HG02973 (cell line): ENCODE results near the gene PPIB.

Source experiments
- ATAC-seq: cut with Tn5 transposase; IDR thresholded peaks from one replicate; pipeline ENCODE4 v1.9.1; 2021; ENCODE audit warnings: moderate library complexity; ENCODE audit not compliant: unreplicated experiment

The PPIB gene

DNA sequence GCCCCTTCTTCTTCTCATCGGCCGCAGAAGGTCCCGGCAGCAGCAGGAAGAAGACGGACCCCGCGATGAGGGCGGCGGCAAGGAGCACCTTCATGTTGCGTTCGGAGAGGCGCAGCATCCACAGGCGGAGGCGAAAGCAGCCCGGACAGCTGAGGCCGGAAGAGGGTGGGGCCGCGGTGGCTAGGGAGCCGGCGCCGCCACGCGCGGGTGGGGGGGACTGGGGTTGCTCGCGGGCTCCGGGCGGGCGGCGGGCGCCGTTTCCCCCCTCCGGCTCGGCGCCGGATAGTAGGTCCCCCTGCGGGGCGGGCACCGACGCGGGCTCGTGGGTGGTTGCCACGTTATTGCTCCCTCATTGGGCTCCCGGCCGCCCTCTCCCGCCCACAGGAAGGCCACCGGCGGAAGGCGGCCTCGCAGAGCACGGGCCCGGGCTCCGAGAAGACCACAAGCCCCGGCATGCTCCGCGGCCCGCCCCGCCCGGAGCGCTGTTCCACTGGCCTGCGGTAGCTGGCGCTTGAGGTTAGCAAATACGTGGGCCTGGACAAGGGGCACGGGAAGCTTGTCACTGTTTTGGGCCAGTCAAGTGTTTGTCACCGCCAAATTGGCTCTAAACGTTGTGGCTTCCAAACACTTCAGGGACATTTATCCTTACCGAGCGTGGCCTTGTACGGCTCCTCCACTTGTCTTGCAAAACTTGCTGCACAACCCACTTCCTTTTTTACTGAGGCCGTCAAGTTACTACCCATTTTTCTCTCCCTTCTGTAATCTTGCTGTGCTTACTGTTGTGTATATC, at the start of gene PPIB:
Gene PPIB (minus strand): TSS at position 154 of the 790 bp plus-strand sequence. CDS start 36 bp downstream, at position 118.
- ATAC-seq: peak; percentile 89

DNA sequence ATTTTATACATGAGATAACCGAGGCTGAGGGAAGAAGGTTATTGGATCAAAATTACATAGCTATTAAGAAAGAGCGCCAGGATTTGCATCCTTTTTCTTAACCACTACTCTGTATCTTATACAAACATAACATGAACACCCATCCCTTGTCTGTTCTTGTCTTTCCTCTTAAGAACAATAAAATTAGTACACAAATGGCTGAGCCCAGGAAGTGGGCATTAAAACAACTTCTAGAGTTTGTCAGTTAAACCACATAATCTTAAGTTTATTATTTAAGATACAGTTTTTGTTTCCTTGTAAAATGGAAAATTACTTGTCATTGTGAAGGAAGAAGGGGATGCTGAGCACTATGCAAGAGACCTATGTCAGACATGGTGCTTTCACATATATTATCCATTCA, 48.9 kb upstream of the PPIB start:
- no peak for ATAC-seq

DNA sequence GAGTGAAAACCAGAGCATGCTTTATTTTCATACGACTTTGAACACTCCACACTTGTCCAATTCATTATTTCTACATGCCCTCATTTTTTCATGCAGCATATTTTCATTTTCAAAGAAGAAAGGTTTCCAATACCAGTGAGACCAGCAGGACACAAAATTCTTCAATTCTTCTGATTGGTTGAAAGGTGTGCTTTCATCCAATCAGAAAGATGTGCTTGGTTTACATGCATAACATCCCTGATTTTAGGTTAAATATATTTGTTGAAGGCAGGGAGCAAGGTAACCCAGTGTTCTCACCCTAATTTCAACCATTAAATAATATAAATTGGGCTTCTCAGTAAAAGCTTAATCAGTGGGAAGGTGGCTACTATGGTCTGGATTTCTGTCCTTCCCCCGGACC, 47.5 kb upstream of the PPIB start:
- no peak for ATAC-seq

DNA sequence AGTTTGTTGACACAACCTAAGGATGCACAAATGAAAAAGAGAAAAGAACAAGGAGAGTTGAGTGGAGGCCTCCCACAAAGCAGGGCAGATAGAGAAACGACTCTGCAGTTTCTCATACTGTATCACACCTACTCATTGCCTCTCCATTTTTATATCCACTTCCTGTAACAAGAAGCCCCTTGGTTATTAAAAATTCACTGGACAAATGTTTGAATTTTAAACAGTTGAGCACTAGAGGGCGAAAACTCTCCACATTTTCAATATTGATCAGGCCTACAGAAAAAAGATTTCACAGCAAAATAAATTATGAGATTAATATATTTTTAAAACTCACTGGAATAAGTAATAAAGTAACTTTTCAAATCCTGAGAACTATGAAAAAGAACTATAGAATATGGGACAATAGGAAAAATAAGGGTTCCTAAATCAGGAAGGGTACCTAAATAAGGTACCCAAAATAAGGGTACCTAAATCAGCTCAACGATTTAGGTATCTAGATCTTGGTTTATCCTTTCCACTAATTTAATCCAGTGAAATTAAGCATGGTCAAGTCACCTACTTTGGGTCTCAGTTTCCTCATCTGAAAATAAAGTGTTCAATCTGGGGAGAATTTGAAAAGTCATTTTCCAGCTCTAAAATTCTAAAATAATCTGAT, 47.0 kb upstream of the PPIB start:
- ATAC-seq: no peak

DNA sequence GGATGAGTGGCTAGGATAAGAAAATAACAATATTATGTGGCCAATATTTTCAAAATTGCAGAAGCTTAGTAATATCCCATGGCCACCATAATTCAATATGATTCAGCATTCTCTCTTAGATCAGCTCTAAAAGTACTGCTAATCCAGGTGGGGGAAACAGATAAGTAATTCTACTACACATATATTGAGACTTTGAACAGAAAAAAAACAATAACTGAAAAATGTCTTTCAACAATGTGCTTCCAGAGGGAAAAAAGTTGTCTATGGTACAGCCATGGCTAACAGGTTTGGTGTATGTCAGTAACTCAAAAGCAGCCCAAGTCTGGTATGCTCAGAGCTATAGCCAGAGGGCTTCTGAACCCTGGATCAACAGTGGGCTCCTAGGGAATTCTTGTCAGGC, 42.4 kb upstream of the PPIB start:
- no peak for ATAC-seq

DNA sequence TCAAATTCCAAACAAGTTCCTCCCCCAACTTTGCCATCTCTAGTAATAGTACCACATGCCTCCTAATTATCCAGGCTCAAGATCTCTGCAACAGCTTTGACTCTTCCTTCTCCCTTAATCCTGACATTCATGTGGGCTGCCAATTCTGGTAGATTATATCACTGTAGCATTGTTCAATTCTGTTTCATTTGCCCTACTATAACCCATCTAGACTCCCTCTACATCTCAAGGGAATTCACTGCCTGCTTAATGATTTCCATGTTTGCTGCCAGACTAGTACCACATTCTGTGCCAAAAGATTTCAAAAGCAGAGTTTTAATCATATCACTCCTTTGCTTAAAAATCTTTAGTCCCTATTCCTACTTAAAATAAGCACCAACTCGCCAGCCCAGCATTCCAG, 34.6 kb upstream of the PPIB start:
- ATAC-seq: no peak

DNA sequence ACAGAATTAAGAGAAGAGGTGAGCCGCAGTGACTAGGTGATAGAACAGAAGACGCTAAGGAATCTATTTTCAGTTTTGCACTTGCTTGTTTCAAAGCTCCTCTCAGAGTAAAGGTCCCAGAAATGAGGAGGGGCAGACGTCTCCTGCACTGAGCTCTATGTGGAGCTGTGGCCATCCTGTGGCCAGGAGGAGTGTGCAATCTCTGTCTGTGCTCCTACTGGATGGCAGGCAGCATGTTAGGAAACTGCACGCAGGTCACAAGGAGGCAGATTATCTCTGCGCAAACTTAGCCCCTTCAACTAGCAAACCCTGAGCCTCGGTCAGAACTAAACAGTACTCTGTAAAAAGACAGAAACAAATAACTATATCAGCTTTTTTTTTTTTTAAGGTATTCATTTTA, 31.1 kb upstream of the PPIB start:
- ATAC-seq: no peak

DNA sequence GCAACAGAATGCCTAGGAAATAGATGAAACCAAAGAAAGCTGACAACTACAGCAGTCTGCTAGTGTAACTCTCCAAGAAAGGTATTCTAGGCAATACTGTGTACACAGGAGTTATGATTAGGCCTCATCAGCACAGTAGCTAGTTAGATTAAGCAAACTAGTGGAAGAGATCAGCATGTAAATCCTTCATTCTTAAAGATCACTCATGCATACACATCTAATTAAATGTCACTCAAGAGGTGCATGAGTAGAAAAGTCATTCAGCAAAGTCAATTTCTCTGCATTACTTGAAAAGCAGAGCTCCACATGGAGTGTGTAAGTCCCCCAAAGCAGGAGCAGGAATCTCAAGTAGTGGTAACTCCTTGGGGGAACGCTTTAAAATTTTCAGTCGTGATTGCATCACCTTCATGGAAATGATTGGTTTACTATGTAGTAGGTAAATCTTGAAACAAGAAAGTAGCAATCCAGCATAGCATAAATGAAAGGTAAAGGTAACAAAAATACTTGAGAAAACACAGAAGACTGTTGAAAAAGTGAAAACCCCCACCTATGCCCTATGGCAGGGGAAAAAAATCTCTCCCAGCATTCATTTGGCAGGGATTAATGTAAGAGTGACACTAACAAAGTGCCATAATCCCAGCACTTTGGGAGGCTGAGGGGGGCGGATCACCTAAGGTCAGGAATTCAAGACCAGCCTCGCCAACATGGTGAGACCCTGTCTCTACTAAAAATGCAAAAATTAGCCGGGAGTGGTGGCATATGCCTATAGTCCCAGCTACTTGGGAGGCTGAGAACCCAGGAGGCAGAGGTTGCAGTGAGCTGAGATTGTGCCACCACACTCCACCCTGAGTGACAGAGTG, 29.4 kb upstream of the PPIB start:
- no peak for ATAC-seq

DNA sequence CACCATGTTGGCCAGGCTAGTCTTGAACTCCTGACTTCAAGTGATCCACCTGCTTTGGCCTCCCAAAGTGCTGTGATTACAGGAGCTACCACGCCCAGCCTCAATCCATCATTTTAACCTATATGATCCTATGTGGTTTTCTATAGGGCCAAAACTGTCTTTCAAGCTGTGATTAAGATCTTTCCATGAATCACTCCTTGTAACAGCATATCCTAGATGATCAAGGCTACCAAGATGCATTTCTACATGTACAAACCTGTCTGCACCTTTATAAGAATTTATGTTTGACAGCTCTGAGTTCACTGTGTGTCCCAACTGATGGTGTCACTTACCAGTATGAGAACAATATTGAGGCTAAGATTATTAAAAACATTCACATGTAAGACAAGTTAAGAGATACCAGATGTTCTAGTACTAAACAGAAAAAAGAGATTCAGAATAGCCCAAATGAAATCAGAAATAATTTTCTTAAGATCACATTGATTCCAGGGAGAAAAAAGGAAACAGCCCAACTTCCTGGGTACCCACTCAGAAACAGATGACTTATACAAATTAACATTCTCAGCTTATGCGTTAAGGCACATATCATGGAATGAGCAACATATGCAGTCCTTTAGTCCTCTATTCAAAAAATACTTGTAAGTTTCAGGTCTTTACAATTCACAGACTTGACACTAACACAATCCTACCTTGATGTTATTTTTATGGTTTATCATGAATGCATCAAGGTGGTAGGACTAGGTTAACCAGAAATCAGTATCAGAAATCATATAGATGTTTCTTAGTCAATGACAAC, 24.8 kb upstream of the PPIB start:
- no peak for ATAC-seq

DNA sequence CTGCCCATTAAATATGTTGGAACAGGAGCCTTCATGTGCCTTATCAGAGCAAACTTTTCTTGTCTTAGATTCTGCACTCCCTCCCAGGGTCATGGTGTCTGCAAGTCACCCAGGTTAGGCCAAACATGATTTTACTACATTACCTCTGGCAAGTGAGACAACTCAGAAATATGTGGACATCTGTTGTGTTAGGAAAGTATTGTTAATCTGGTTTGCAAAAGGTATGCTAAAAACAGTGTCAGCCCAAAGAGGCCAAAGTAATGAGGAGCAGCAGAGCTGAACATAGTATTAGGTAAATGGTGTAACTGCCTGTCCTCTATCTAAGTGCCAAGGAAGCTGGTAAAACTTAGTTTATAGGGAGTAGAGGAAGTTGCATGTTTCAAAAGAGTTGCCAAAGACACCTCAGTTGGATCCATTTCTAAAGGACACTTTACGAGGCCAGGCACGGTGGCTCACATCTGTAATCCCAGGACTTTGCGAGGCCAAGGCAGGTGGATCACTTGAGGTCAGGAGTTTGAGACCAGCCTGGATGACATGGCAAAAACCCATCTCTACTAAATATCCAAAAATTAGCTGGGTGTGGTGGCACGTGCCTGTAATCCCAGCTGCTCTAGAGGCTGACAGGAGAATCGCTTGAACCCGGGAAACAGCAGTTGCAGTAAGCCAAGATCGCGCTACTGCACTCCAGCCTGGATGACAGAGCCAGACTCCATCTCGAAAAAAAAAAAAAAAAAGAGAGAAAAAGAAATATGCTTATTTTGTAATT, 22.5 kb upstream of the PPIB start:
- no peak for ATAC-seq

DNA sequence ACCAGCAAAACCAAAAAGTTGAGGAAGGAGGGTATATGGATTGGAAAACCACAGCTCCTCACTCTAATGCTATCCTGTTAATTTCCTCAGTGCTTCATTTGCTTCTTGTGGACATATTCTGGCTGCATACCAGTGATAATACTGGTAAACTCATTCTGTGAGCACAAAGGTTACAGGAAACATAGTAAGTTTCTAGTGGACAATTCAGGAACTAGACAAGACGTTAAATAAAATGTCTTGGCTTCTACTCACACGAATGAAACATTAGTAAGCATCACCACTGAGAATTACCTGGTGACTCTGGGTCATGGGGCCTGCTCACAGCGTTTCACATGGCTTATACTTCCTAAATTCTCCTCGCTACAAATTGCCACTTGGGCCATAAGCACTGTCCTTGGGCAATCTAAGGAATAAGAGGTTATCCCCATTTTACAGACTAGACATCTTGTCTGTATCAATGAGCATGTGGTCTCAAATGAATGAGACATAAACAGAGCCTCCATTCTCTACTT, 20.1 kb upstream of the PPIB start:
- ATAC-seq: no peak

DNA sequence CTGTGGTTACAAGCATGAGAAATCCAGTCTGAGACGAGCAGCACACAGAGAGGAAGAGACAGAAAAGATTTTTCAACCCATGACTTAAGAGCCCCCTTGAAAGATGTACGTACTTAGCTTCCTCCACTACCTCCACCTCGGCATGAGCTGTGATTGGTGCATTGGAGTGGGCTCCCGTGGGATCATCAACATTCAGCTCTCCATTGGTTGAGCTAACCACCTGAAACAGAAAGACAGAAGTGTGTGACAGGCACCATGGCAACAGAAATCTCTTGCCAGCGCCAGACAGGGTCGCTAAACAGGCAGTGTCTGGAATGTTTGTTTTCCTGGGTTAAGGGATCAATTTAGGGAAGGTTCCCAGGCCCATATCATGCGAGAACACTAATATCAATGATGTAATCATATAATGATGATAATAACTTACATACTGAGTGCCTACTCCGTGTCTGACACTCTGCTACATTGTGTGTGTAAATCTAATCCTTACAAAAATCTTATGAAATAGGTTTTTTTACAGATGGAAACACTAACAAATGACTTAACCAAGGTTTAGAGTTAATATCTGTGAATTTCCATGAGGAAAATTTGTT, 17.5 kb upstream of the PPIB start:
- ATAC-seq: no peak

DNA sequence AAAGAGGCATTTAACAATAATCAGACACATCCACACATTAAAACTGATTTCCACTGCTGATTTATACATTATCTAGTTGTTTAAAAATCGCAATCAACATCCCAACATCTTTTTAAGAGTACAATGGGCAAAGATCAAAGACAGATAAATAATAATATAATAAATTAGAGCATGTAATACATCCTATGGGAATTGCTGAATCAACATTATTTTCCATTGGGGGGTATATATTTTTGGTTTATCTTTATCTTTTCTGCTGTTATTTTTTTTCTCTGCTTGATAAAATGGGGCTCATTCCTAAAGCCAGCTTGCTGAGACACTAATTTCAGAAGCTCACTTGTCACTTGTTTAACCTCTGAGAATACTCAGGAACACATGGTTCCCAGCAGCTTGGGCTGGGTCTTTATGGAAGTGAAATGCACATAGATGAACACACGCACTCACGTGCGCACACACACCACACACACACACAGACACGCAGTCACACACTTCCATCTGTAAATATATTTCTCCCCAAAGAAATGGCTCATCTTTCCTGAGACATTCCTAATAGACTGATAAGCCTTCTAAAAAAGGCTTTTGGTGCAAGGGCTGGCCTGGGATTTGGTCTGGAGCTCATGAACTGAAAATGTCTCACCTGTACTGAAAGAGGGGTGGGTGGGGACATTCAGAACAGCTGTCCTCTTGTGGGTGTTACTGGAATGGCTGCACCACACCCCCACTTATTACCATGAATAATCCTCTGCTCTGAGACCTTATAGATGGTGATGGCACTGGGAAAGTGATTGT, 3.5 kb upstream of the PPIB start:
- ATAC-seq: no peak

DNA sequence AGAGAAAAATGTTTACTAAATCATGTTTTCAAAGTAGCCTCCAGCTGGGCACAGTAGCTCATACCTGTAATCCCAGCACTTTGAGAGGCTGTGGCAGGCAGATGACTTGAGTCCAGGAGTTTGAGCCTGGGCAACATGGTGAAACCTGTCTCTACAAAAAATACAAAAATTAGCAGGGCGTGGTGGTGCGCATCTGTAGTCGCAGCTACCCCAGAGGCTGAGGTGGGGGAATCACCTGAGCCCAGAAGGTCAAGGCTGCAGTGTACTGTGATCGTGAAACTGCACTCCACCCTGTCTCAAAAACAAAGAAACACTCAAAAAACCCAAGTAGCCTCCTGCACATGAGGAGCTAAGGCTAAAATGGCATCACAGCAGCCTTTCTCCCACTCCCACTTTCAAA, 1.6 kb upstream of the PPIB start:
- no peak for ATAC-seq

DNA sequence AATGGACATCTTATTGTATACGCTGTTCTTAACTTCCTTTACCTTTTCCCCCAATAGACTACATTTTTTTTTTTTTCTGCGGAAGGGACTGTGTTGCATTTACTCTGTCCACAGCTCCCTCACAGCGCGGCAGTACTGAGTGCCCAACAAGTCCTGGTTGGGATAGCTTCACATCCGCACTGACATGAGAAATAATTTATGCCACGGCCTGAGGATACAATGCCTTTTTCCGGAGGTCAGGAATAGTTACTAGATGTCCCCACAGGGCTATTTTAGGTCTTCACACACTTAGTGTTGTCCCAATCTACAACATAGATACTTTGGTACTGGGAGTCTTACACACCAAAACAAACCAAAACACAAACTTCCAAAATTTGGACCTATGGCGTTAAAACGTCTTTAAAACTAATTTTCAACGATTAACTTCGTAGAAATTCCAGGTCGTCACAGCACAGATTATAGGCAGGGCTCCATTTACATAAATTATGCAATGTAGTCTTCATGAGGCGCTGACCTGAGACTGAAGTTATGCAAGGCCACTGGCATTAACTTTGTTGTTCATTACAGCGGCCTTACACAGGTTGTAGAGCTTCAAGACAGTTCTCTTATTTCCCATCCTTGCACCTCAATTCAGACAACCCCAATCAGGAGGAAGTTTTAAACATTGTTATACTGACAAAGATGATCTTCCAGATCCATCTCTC, 989 bp upstream of the PPIB start:
- no peak for ATAC-seq

DNA sequence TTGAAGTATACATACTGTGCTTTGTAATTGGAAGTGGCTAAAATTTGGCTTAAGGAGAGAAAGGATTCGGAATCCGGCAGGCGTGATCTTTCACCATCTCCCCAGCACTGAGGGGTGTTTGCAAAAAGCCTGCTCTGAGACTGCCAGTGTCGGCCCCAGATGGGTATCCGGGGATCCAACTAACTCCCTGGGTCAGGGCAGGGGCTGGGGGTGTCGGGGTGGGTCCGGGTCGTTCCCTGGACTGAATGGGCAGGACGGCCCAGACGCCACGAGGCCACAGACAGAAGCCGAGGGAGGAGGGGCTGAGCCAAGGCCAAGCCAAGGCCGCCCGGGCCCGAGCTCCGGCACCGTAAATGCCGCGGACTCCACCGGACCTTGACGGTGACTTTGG, 349 bp downstream of the PPIB start:
- ATAC-seq: peak; percentile 25

DNA sequence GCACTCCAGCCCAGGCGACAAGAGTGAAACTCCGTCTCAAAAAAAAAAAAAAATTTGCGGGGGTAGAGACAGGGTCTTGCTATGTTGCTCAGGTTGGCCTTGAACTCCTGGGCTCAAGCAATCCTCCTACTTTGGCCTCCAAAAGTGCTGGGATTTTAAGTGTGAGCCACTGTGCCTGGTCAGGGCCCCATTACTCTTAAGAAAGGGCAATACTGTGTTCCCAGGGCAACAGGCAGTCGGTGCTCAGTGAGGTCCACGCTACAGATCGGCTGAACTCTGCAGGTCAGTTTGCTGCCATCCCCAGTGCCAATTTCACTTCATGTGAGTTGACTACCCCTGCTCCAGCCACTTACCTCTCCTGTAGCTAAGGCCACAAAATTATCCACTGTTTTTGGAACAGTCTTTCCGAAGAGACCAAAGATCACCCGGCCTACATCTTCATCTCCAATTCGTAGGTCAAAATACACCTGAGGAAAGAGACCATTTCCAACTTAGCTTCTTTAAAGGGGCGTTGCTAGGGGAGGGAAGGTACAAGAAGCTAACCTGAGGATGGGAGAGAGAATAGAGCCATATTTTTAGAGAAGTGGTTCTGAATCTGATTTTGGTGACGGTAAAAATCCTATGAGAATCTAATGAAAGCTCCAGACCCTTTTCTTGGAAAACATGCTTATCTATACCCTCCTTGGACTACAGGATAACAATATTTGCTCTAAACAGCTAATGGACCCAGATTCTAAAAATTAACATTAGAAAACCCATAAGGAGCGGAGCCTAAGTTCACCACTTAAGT, 939 bp downstream of the PPIB start:
- no peak for ATAC-seq
